NB4 (cell line): ENCODE data around the gene CRIP1.

Experiments
- CTCF ChIP-seq: IDR thresholded peaks from one replicate; pipeline ENCODE4 v1.5.1; 2012; ENCODE audit warnings: low read depth, low read length
- MAX ChIP-seq: IDR thresholded peaks from 2 replicates; pipeline ENCODE4 v1.6.1; 2011; ENCODE audit warnings: low read depth, low read length
- MYC ChIP-seq: IDR thresholded peaks from 2 replicates; pipeline ENCODE4 v1.6.1; 2011; ENCODE audit warnings: low read depth, low read length
- POLR2A ChIP-seq: IDR thresholded peaks from 2 replicates; pipeline ENCODE4 v1.6.1; 2011; ENCODE audit warnings: mild to moderate bottlenecking; ENCODE audit not compliant: insufficient read length; ENCODE audit errors: extremely low read depth

GRCh38 chr14:105450123-105450505 lies 36.6 kb upstream of the CRIP1 start:
- TF ChIP-seq POLR2A (no peak), CTCF (no peak), MAX (no peak), MYC (no peak)
